K562 (cell line): ENCODE data around the gene MEIOB. TPM values are rescaled to one million over a fixed set of nuclear protein-coding genes. Genes with fewer than 3 reads are reported as not detected.

Experiments
- ATAC-seq: fragments of 200-7000 bp; cut with Tn5 transposase; 3 replicates; pipeline ENCODE4 v1.9.1; 2020; ENCODE audit warnings: moderate library complexity
- BruUV-seq: library from RNA; stranded (reverse); fragments of 400-500 nt; replicated peaks from 2 replicates; lab custom pipeline; 2021; lab: Mats Ljungman, UMichigan
- CTCF ChIA-PET: fragments of 300-600 bp; formaldehyde crosslinking; extraction: SDS; loops from one replicate; lab custom pipeline; 2021; ENCODE audit warnings: low intra/inter-chr PET ratio; lab: Yijun Ruan, JAX
- POLR2A ChIA-PET: fragments of 300-600, 350-650 bp; sonication (Branson Sonifier 250); formaldehyde crosslinking; extraction: SDS; loops from one replicate; lab custom pipeline; 2021; ENCODE audit warnings: antibody characterized with exemption, inconsistent platforms; lab: Yijun Ruan, JAX
- DNase-seq, 4 experiments: peaks; one replicate each; pipeline versions ENCODE4 v3.0.0 to v3.0.0-alpha.2; 2011 to 2018; ENCODE audit warnings: low spot score in 3 of 4, mixed read lengths in 3 of 4; ENCODE audit errors: extremely low read depth in 1 of 4
- FAIRE-seq: peaks from 2 replicates; lab custom pipeline; 2011; peaks lifted over from hg19 to GRCh38; lab: Jason Lieb, UNC
- H2AFZ ChIP-seq: 2 replicates; pipeline ENCODE4 v1.6.0; 2011; ENCODE audit warnings: low read depth, low read length, control low read depth, inconsistent platforms
- H3K27ac ChIP-seq: fragments of 200-600 bp; 3 replicates; pipeline ENCODE4 v1.8.0; 2011; ENCODE audit warnings: low read depth, mild to moderate bottlenecking, control low read depth, inconsistent platforms, low read length, moderate library complexity, mixed read lengths; ENCODE audit errors: extremely low read depth
- H3K27me3 ChIP-seq, 2 experiments: fragments of 300-600 bp in 1 of 2; 2 replicates in 1 of 2; 3 replicates in 1 of 2; pipeline versions ENCODE4 v1.6.0 to v1.8.0; 2011; ENCODE audit warnings: inconsistent platforms in 2 of 2, low read length in 2 of 2, mild to moderate bottlenecking in 1 of 2, mixed read lengths in 1 of 2, moderate library complexity in 1 of 2; ENCODE audit not compliant: control insufficient read depth in 2 of 2, insufficient read depth in 2 of 2
- H3K36me3 ChIP-seq: fragments of 300-600 bp; 3 replicates; pipeline ENCODE4 v1.8.0; 2011; ENCODE audit warnings: mild to moderate bottlenecking, low read length, inconsistent platforms; ENCODE audit not compliant: control insufficient read depth, insufficient read depth
- H3K4me1 ChIP-seq, 2 experiments: fragments of 200-600 bp in 1 of 2; replicated peaks in 1 of 2; 2 replicates in 1 of 2; 3 replicates in 1 of 2; pipeline versions ENCODE4 v1.5.1 to v1.8.0; 2011; ENCODE audit warnings: inconsistent platforms in 2 of 2, low read length in 2 of 2, mild to moderate bottlenecking in 1 of 2, mixed read lengths in 1 of 2, moderate library complexity in 1 of 2; ENCODE audit not compliant: control insufficient read depth in 2 of 2, insufficient read depth in 2 of 2
- H3K4me2 ChIP-seq: 2 replicates; pipeline ENCODE4 v1.6.1; 2011; ENCODE audit warnings: low read length, control low read depth, inconsistent platforms, mixed read lengths; ENCODE audit not compliant: insufficient read depth
- H3K4me3 ChIP-seq: fragments of 200-600 bp; sonication (generic), shearing (Covaris generic); 2 replicates; pipeline ENCODE4 v1.5.1; 2016; ENCODE audit warnings: control low read depth, inconsistent platforms
- H3K79me2 ChIP-seq: fragments of 200-600 bp; 3 replicates; pipeline ENCODE4 v1.8.0; 2011; ENCODE audit warnings: low read length, inconsistent platforms; ENCODE audit not compliant: control insufficient read depth, insufficient read depth
- H3K9ac ChIP-seq, 2 experiments: 2 replicates each; pipeline versions ENCODE4 v1.6.0 to v1.6.1; 2011; ENCODE audit warnings: low read depth in 2 of 2, low read length in 2 of 2, control low read depth in 1 of 2, inconsistent platforms in 1 of 2, mild to moderate bottlenecking in 1 of 2, mixed read lengths in 1 of 2; ENCODE audit not compliant: insufficient read depth in 1 of 2
- H3K9me1 ChIP-seq: one replicate; pipeline ENCODE4 v1.6.0; 2011; ENCODE audit warnings: inconsistent platforms, mild to moderate bottlenecking, low read length, moderate library complexity; ENCODE audit not compliant: control insufficient read depth, insufficient read depth
- H3K9me3 ChIP-seq: replicated peaks from 2 replicates; pipeline ENCODE4 v1.5.1; 2011; ENCODE audit warnings: low read depth, low read length, inconsistent platforms; ENCODE audit not compliant: control insufficient read depth, insufficient read depth
- H4K20me1 ChIP-seq: replicated peaks from 2 replicates; pipeline ENCODE4 v1.6.1; 2011; ENCODE audit warnings: low read length, inconsistent platforms, mixed read lengths; ENCODE audit not compliant: control insufficient read depth, insufficient read depth
- ATF4 ChIP-seq: fragments of 450-650 bp; formaldehyde crosslinking; IDR thresholded peaks from 2 replicates; pipeline ENCODE4 v1.4.0; 2022; ENCODE audit warnings: mild to moderate bottlenecking, moderate library complexity
- KAT8 ChIP-seq: fragments of 450-650 bp; IDR thresholded peaks from 2 replicates; pipeline ENCODE4 v1.6.1; 2016; ENCODE audit warnings: low read depth, mild to moderate bottlenecking
- MYC ChIP-seq, 2 experiments: fragments of 250-450 bp in 1 of 2; sonication (Bioruptor Pico) in 1 of 2; IDR thresholded peaks; 2 replicates each; pipeline versions ENCODE4 v1.5.1 to v1.6.1; 2012 to 2021; ENCODE audit warnings: low read depth in 2 of 2, borderline replicate concordance in 1 of 2, improper control_type of control experiment in 1 of 2, low read length in 1 of 2, mild to moderate bottlenecking in 1 of 2, moderate library complexity in 1 of 2
- NCOA6 ChIP-seq: fragments of 450-650 bp; IDR thresholded peaks from 2 replicates; pipeline ENCODE4 v1.6.1; 2017; ENCODE audit warnings: mild to moderate bottlenecking
- NELFE ChIP-seq: IDR thresholded peaks from 2 replicates; pipeline ENCODE4 v1.6.1; 2011; ENCODE audit warnings: mild to moderate bottlenecking; ENCODE audit not compliant: insufficient read depth, insufficient read length
- NR2F6 ChIP-seq: fragments of 450-650 bp; formaldehyde crosslinking; IDR thresholded peaks from 2 replicates; pipeline ENCODE4 v1.4.0; 2020; ENCODE audit warnings: mild to moderate bottlenecking
- PML ChIP-seq: IDR thresholded peaks from 2 replicates; pipeline ENCODE4 v1.6.1; 2012; ENCODE audit warnings: low read length, inconsistent platforms
- TAF1 ChIP-seq: IDR thresholded peaks from 2 replicates; pipeline ENCODE4 v1.6.1; 2011; ENCODE audit warnings: mild to moderate bottlenecking, low read length, moderate library complexity; ENCODE audit not compliant: insufficient read depth, control insufficient read depth, severe bottlenecking; ENCODE audit errors: extremely low read depth
- ZBTB2 ChIP-seq: fragments of 450-650 bp; IDR thresholded peaks from 2 replicates; pipeline ENCODE4 v1.6.1; 2016; ENCODE audit warnings: antibody characterized with exemption
- ZBTB8A ChIP-seq: fragments of 450-650 bp; IDR thresholded peaks from 2 replicates; pipeline ENCODE4 v1.6.1; 2018; ENCODE audit warnings: mild to moderate bottlenecking, moderate library complexity; ENCODE audit not compliant: partially characterized antibody
- ZNF12 ChIP-seq: sonication (generic); formaldehyde crosslinking; IDR thresholded peaks from 2 replicates; pipeline ENCODE4 v1.4.0; 2020; ENCODE audit warnings: mild to moderate bottlenecking, missing genetic modification reagents
- ZNF263 ChIP-seq: sonication (generic); formaldehyde crosslinking; IDR thresholded peaks from 2 replicates; pipeline ENCODE4 v1.8.0; 2022; ENCODE audit warnings: mild to moderate bottlenecking, missing genetic modification reagents, borderline replicate concordance
- ZNF277 ChIP-seq: fragments of 250-450 bp; sonication (Bioruptor Pico); IDR thresholded peaks from 2 replicates; pipeline ENCODE4 v1.8.0; 2022; ENCODE audit warnings: inconsistent platforms, mild to moderate bottlenecking, moderate library complexity, borderline replicate concordance
- WGBS: fragments of 100-300 bp; shearing (Covaris generic); methylation state at CpG from one replicate; pipeline ENCODE4 v1.1.6; 2016; ENCODE audit warnings: low coverage, mixed read lengths; ENCODE audit not compliant: insufficient coverage; ENCODE audit errors: missing lambda C conversion rate; 5-methylcytosine and 5-hydroxymethylcytosine counted together
- in situ Hi-C: fragments of 300-500 bp; cut with MboI; formaldehyde crosslinking; loops from 4 replicates; pipeline ENCODE4 v1.15.0; 2018; ENCODE audit warnings: inconsistent platforms, mixed read lengths
- intact Hi-C: fragments of 100-400 bp; cut with micrococcal nuclease; formaldehyde crosslinking; loops from 2 replicates; pipeline ENCODE4 v1.14.2; 2022
- polyA plus RNA-seq, 8 experiments: library from polyadenylated mRNA; depleted of rRNA in 4 of 8; stranded (reverse) in 5 of 8; unstranded in 3 of 8; fragments of >200 nt; fragmentation: Nextera tagmentation in 2 of 8; fragmentation: Illumina TruSeq in 1 of 8; extraction: Ambion mirVana in 2 of 8; extraction: Trizol in 1 of 8; gene quantifications; 2 replicates each; pipeline versions ENCODE4 v1.2.1 to v1.2.3, GENCODE V29; 2011 to 2014; ENCODE audit warnings: inconsistent platforms in 1 of 8, missing spikeins in 1 of 8
- total RNA-seq, 7 experiments: library from RNA; depleted of rRNA in 6 of 7; stranded (reverse); fragments of >200 nt in 6 of 7; fragmentation: Illumina TruSeq in 2 of 7; extraction: Trizol in 2 of 7; gene quantifications; 2 replicates each; pipeline versions ENCODE4 v1.2.1 to v1.2.3, GENCODE V29; 2011 to 2021; ENCODE audit warnings: low replicate concordance in 1 of 7
- TF ChIP-seq, protein P1 (sequence below): IDR thresholded peaks from 3 replicates; pipeline ENCODE4 v1.6.1; 2011; ENCODE audit warnings: borderline replicate concordance, mild to moderate bottlenecking; ENCODE audit not compliant: insufficient read length, insufficient read depth
- TF ChIP-seq, protein P2 (sequence below): fragments of 450-650 bp; IDR thresholded peaks from 2 replicates; pipeline ENCODE4 v1.6.1; 2017; ENCODE audit warnings: antibody characterized with exemption

Gene MEIOB
- total and polyA plus RNA-seq, 9 of the 15 experiments (the other 6 are each of a cell fraction or from before 2014, with no cell fraction given) = 25.4 to 203 (median 97.6) TPM

GRCh38 chr16:1822801-1823200 lies 49.2 kb downstream of the MEIOB start:
- no peak overlapping the region for H3K4me3 ChIP-seq
- no peak for ATAC-seq
- H3K4me1 ChIP-seq = peaks cover 3 to 57% of the 10 kb centered on the region in 2 experiments; a peak in 3 of 5 replicates
- ChIA-PET CTCF (no interaction called here), POLR2A (interaction anchor here (0.7 kb wide), 1 partner anchor 26 kb away, joined by 4 read pairs; no protein-coding TSS in a partner anchor)
- no peaks in the 10 kb centered on the region for H3K36me3 ChIP-seq
- H3K9ac ChIP-seq = peak overlapping the region in 1 of 2 experiments; percentile 22; a peak in 1 of 4 replicates
- in situ Hi-C loops = no loop called here
- no peak overlapping the region for H3K4me2 ChIP-seq
- 89% methylated on average over 14 of the region's 16 CpGs for WGBS
- DNase-seq = no peak
- TF ChIP-seq NELFE = no peak
- TF ChIP-seq, protein P1, sequence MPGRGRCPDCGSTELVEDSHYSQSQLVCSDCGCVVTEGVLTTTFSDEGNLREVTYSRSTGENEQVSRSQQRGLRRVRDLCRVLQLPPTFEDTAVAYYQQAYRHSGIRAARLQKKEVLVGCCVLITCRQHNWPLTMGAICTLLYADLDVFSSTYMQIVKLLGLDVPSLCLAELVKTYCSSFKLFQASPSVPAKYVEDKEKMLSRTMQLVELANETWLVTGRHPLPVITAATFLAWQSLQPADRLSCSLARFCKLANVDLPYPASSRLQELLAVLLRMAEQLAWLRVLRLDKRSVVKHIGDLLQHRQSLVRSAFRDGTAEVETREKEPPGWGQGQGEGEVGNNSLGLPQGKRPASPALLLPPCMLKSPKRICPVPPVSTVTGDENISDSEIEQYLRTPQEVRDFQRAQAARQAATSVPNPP = no peak
- no peak for TF ChIP-seq KAT8
- no peak for TF ChIP-seq NR2F6
- no peak for TF ChIP-seq ZBTB2
- no peak for TF ChIP-seq ZNF12 (CRISPR knock-in tag)
- TF ChIP-seq, protein P2, sequence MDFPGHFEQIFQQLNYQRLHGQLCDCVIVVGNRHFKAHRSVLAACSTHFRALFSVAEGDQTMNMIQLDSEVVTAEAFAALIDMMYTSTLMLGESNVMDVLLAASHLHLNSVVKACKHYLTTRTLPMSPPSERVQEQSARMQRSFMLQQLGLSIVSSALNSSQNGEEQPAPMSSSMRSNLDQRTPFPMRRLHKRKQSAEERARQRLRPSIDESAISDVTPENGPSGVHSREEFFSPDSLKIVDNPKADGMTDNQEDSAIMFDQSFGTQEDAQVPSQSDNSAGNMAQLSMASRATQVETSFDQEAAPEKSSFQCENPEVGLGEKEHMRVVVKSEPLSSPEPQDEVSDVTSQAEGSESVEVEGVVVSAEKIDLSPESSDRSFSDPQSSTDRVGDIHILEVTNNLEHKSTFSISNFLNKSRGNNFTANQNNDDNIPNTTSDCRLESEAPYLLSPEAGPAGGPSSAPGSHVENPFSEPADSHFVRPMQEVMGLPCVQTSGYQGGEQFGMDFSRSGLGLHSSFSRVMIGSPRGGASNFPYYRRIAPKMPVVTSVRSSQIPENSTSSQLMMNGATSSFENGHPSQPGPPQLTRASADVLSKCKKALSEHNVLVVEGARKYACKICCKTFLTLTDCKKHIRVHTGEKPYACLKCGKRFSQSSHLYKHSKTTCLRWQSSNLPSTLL = no peak
- no peak for TF ChIP-seq NCOA6
- no peak for TF ChIP-seq PML
- no peak for TF ChIP-seq TAF1
- no peak for TF ChIP-seq MYC (IDR thresholded peaks at IDR 0.05; ENCODE audit: low read depth, low read length)
- TF ChIP-seq MYC (CRISPR knock-in tag; IDR thresholded peaks at IDR 0.05; ENCODE audit: borderline replicate concordance, low read depth) = no peak
- TF ChIP-seq ATF4 (CRISPR knock-in tag) = no peak
- TF ChIP-seq ZBTB8A = no peak
- TF ChIP-seq ZNF263 (CRISPR knock-in tag) = no peak
- no peak for TF ChIP-seq ZNF277
- no TSS peak for BruUV-seq
- H4K20me1 ChIP-seq = 0 out of 2 replicates have a peak, but pooled peaks cover 6% of the 10 kb centered on the region
- H2AFZ ChIP-seq = no peak overlapping the region
- no peak overlapping the region for H3K27ac ChIP-seq
- intact Hi-C loops = no loop called here
- no peaks in the 10 kb centered on the region for H3K9me1 ChIP-seq
- no peaks in the 10 kb centered on the region for H3K27me3 ChIP-seq
- peaks cover 12% of the 10 kb centered on the region for H3K79me2 ChIP-seq
- FAIRE-seq = no peak
- H3K9me3 ChIP-seq = no peaks in the 10 kb centered on the region
